Measurements from ENCODE around the gene SLC37A4.

GRCh38 chr11:119042927-119043326 is 12.2 kb upstream of the SLC37A4 start:
- TF ChIP-seq EP300 (IDR thresholded peaks at IDR 0.05; ENCODE audit: borderline replicate concordance): no peak
- no peak for TF ChIP-seq TCF12 (IDR thresholded peaks at IDR 0.05; ENCODE audit: low read depth)
